K562 (cell line): ENCODE measurements around the gene C5AR2. TPM values are rescaled to one million over a fixed set of nuclear protein-coding genes. Genes with fewer than 3 reads are reported as not detected.

Source experiments
- BCOR ChIP-seq: fragments of 450-650 bp; IDR thresholded peaks from 2 replicates; pipeline ENCODE4 v1.6.1; 2016
- BRD9 ChIP-seq: fragments of 450-650 bp; IDR thresholded peaks from 2 replicates; pipeline ENCODE4 v1.6.1; 2018; ENCODE audit warnings: low read depth; ENCODE audit not compliant: partially characterized antibody
- CREB1 ChIP-seq, 2 experiments: sonication (generic) in 1 of 2; formaldehyde crosslinking in 1 of 2; IDR thresholded peaks; 2 replicates each; pipeline versions ENCODE4 v1.6.1 to v1.8.0; 2012 to 2022; ENCODE audit warnings: inconsistent platforms in 1 of 2, mild to moderate bottlenecking in 1 of 2, missing genetic modification reagents in 1 of 2, moderate library complexity in 1 of 2
- CTBP1 ChIP-seq: fragments of 450-650 bp; IDR thresholded peaks from 2 replicates; pipeline ENCODE4 v1.6.1; 2016; ENCODE audit warnings: borderline replicate concordance
- ETV5 ChIP-seq: sonication (generic); formaldehyde crosslinking; IDR thresholded peaks from 2 replicates; pipeline ENCODE4 v1.4.0; 2020; ENCODE audit warnings: low read depth, mild to moderate bottlenecking, missing genetic modification reagents
- EZH2 ChIP-seq: IDR thresholded peaks from 2 replicates; pipeline ENCODE4 v1.6.1; 2012; ENCODE audit warnings: low read depth, mild to moderate bottlenecking, inconsistent platforms, low read length, borderline replicate concordance
- IRF2 ChIP-seq: sonication (generic); formaldehyde crosslinking; IDR thresholded peaks from 2 replicates; pipeline ENCODE4 v1.8.1; 2022; ENCODE audit warnings: mild to moderate bottlenecking, missing genetic modification reagents
- NFRKB ChIP-seq: fragments of 450-650 bp; IDR thresholded peaks from 2 replicates; pipeline ENCODE4 v1.6.1; 2016; ENCODE audit warnings: low read depth
- PURB ChIP-seq: sonication (generic); formaldehyde crosslinking; IDR thresholded peaks from 2 replicates; pipeline ENCODE4 v1.9.0; 2021; ENCODE audit warnings: low read depth, mild to moderate bottlenecking, missing genetic modification reagents
- RB1 ChIP-seq: fragments of 450-650 bp; IDR thresholded peaks from 2 replicates; pipeline ENCODE4 v1.6.1; 2017; ENCODE audit warnings: low read depth, mild to moderate bottlenecking
- TAF9B ChIP-seq: fragments of 450-650 bp; IDR thresholded peaks from 2 replicates; pipeline ENCODE4 v1.6.1; 2018; ENCODE audit warnings: mild to moderate bottlenecking; ENCODE audit not compliant: partially characterized antibody
- ZFX ChIP-seq: sonication (generic); formaldehyde crosslinking; IDR thresholded peaks from 2 replicates; pipeline ENCODE4 v1.8.0; 2022; ENCODE audit warnings: mild to moderate bottlenecking, missing genetic modification reagents, moderate library complexity
- polyA plus RNA-seq, 8 experiments: library from polyadenylated mRNA; depleted of rRNA in 4 of 8; stranded (reverse) in 5 of 8; unstranded in 3 of 8; fragments of >200 nt; fragmentation: Nextera tagmentation in 2 of 8; fragmentation: Illumina TruSeq in 1 of 8; extraction: Ambion mirVana in 2 of 8; extraction: Trizol in 1 of 8; gene quantifications; 2 replicates each; pipeline versions ENCODE4 v1.2.1 to v1.2.3, GENCODE V29; 2011 to 2014; ENCODE audit warnings: inconsistent platforms in 1 of 8, missing spikeins in 1 of 8
- total RNA-seq, 7 experiments: library from RNA; depleted of rRNA in 6 of 7; stranded (reverse); fragments of >200 nt in 6 of 7; fragmentation: Illumina TruSeq in 2 of 7; extraction: Trizol in 2 of 7; gene quantifications; 2 replicates each; pipeline versions ENCODE4 v1.2.1 to v1.2.3, GENCODE V29; 2011 to 2021; ENCODE audit warnings: low replicate concordance in 1 of 7
- TF ChIP-seq, protein P1 (sequence below): sonication (generic); formaldehyde crosslinking; IDR thresholded peaks from 2 replicates; pipeline ENCODE4 v1.5.0; 2020; ENCODE audit warnings: missing genetic modification reagents
- TF ChIP-seq, protein P2 (sequence below): fragments of 250-450 bp; sonication (Bioruptor Pico); IDR thresholded peaks from 2 replicates; pipeline ENCODE4 v1.9.0; 2021; ENCODE audit warnings: mild to moderate bottlenecking
- TF ChIP-seq, protein P3 (sequence below), 3 experiments: fragments of 200-800 bp in 1 of 3; sonication (Bioruptor generic) in 1 of 3; sonication (generic) in 1 of 3; formaldehyde crosslinking in 1 of 3; IDR thresholded peaks; 2 replicates each; pipeline versions ENCODE4 v1.6.1 to v1.8.0; 2016 to 2022; ENCODE audit warnings: mild to moderate bottlenecking in 2 of 3, missing compliant biosample characterization in 2 of 3, missing genetic modification characterization in 2 of 3, missing genetic modification reagents in 1 of 3
- TF ChIP-seq, protein P4 (sequence below), 2 experiments: IDR thresholded peaks; 2 replicates each; pipeline ENCODE4 v1.6.1; 2011; ENCODE audit warnings: borderline replicate concordance in 1 of 2, control low read depth in 1 of 2, low read depth in 1 of 2, low read length in 1 of 2, mild to moderate bottlenecking in 1 of 2, mixed read lengths in 1 of 2, moderate library complexity in 1 of 2; ENCODE audit not compliant: insufficient read depth in 1 of 2, insufficient read length in 1 of 2, poor library complexity in 1 of 2, severe bottlenecking in 1 of 2; ENCODE audit errors: extremely low read depth in 1 of 2
- TF ChIP-seq, protein P5 (sequence below): fragments of 450-650 bp; formaldehyde crosslinking; IDR thresholded peaks from 2 replicates; pipeline ENCODE4 v1.4.0; 2022; ENCODE audit warnings: missing genetic modification characterization
- TF ChIP-seq, protein P6 (sequence below): sonication (generic); formaldehyde crosslinking; IDR thresholded peaks from 2 replicates; pipeline ENCODE4 v1.9.0; 2022; ENCODE audit warnings: mild to moderate bottlenecking, missing genetic modification reagents

Gene C5AR2
- total and polyA plus RNA-seq, 9 of the 15 experiments (the other 6 are each of a cell fraction or from before 2014, with no cell fraction given) = 0.01 to 1.1 (median 0.13) TPM

DNA sequence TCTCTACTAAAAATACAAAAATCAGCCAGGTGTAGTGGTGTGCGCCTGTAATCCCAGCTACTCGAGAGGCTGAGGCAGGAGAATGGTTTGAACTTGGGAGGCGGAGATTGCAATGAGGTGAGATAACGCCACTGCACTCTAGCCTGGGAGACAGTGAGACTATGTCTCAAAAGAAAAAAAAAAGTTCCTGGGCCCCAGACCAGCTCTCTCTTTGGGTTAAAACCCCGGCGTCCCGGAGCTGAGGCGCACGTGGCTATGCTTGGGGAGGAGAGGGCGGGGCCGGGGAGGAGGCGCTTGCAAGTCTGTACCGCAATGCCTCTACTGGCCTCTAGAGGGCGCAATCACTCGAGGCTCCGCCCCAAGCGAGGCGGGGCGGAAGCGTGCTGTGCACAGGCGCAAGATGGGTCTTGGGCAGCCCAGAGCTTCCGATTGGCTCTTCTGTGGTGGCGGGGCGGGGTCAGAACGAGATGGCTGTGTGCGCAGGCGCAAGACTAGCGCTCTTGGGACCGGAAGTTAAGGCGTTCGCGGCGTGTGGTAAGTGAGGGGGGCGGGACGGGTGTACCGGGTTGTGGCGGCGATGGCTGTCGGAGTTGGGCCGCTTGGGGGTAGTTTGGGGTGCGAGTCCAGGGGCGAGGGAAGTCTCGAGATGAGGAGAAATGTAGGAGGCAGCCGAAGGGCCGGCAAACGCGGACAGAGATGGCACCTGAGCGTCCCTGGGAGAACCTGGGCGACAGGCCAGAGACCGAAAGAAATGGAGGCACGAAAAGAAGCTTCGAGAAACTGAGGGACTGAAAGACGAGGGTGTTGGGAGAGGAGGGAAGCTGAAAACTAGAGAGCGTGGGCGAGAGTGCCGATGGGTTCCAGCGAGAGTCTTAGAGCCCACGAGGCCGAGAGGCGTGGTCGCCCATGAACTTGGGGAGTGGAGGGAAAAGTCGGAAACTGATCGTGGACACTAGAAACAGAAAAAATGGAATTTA, 17.1 kb downstream of the C5AR2 start, which contains the start of gene DHX34 (continued):
- TF ChIP-seq, protein P1, sequence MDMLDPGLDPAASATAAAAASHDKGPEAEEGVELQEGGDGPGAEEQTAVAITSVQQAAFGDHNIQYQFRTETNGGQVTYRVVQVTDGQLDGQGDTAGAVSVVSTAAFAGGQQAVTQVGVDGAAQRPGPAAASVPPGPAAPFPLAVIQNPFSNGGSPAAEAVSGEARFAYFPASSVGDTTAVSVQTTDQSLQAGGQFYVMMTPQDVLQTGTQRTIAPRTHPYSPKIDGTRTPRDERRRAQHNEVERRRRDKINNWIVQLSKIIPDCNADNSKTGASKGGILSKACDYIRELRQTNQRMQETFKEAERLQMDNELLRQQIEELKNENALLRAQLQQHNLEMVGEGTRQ (CRISPR knock-in tag) = peak; percentile 66; the same call in 1 of the 2 replicates
- peak; percentile 37; the same call in 1 of the 2 replicates for TF ChIP-seq BCOR
- TF ChIP-seq, protein P2, sequence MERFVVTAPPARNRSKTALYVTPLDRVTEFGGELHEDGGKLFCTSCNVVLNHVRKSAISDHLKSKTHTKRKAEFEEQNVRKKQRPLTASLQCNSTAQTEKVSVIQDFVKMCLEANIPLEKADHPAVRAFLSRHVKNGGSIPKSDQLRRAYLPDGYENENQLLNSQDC (CRISPR knock-in tag) = 0 out of 2 replicates have a peak, but pooled peaks have one; percentile 68
- TF ChIP-seq BRD9 = peak; percentile 30
- TF ChIP-seq CREB1 (IDR thresholded peaks at IDR 0.05) = peak; percentile 61
- peak; percentile 61; the same call in 1 of the 2 replicates for TF ChIP-seq CREB1 (CRISPR knock-in tag; IDR thresholded peaks at IDR 0.05)
- peak; percentile 67 for TF ChIP-seq ZFX (CRISPR knock-in tag)
- TF ChIP-seq, protein P3, sequence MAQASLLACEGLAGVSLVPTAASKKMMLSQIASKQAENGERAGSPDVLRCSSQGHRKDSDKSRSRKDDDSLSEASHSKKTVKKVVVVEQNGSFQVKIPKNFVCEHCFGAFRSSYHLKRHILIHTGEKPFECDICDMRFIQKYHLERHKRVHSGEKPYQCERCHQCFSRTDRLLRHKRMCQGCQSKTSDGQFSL (CRISPR knock-in tag; IDR thresholded peaks at IDR 0.05) = no peak
- TF ChIP-seq, protein P3 (tag; IDR thresholded peaks at IDR 0.05) = no peak
- peak; percentile 60 for TF ChIP-seq TAF9B
- TF ChIP-seq, protein P4, sequence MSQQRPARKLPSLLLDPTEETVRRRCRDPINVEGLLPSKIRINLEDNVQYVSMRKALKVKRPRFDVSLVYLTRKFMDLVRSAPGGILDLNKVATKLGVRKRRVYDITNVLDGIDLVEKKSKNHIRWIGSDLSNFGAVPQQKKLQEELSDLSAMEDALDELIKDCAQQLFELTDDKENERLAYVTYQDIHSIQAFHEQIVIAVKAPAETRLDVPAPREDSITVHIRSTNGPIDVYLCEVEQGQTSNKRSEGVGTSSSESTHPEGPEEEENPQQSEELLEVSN (IDR thresholded peaks at IDR 0.05; ENCODE audit: borderline replicate concordance in 1 of 2, extremely low read depth in 1 of 2, insufficient read depth in 1 of 2, insufficient read length in 1 of 2, low read depth in 1 of 2, low read length in 1 of 2, poor library complexity in 1 of 2, severe bottlenecking in 1 of 2) = peak; percentile 62 to 91
- no peak for TF ChIP-seq IRF2 (CRISPR knock-in tag)
- no peak for TF ChIP-seq PURB
- TF ChIP-seq ETV5 (CRISPR knock-in tag) = peak; percentile 48; the same call in 1 of the 2 replicates
- TF ChIP-seq EZH2 = no peak
- peak; percentile 24; the same call in 1 of the 2 replicates for TF ChIP-seq CTBP1
- TF ChIP-seq, protein P5, sequence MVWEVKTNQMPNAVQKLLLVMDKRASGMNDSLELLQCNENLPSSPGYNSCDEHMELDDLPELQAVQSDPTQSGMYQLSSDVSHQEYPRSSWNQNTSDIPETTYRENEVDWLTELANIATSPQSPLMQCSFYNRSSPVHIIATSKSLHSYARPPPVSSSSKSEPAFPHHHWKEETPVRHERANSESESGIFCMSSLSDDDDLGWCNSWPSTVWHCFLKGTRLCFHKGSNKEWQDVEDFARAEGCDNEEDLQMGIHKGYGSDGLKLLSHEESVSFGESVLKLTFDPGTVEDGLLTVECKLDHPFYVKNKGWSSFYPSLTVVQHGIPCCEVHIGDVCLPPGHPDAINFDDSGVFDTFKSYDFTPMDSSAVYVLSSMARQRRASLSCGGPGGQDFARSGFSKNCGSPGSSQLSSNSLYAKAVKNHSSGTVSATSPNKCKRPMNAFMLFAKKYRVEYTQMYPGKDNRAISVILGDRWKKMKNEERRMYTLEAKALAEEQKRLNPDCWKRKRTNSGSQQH (CRISPR knock-in tag) = peak; percentile 49; the same call in 1 of the 2 replicates
- peak; percentile 77; the same call in 1 of the 2 replicates for TF ChIP-seq RB1
- TF ChIP-seq NFRKB = peak; percentile 63
- TF ChIP-seq, protein P6, sequence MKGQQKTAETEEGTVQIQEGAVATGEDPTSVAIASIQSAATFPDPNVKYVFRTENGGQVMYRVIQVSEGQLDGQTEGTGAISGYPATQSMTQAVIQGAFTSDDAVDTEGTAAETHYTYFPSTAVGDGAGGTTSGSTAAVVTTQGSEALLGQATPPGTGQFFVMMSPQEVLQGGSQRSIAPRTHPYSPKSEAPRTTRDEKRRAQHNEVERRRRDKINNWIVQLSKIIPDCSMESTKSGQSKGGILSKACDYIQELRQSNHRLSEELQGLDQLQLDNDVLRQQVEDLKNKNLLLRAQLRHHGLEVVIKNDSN = peak; percentile 74
